HEK293 (cell line): ENCODE results near the gene NEFH.

Experiments
- CTCF ChIA-PET: fragments of 350-600 bp; formaldehyde crosslinking; extraction: SDS; loops from one replicate; lab custom pipeline; 2021; ENCODE audit warnings: antibody characterized with exemption; lab: Yijun Ruan, JAX
- POLR2A ChIA-PET: fragments of 300-600 bp; formaldehyde crosslinking; extraction: SDS; loops from one replicate; lab custom pipeline; 2020; ENCODE audit warnings: antibody characterized with exemption, inconsistent platforms; lab: Yijun Ruan, JAX
- H3K27ac ChIP-seq: fragments of 200-500 bp; sonication (Bioruptor generic); 2 replicates; pipeline ENCODE4 v1.5.1; 2014; ENCODE audit warnings: low read depth, low read length, control low read depth, inconsistent platforms; ENCODE audit errors: extremely low read depth
- H3K36me3 ChIP-seq, 2 experiments: fragments of 200-500 bp in 1 of 2; sonication (Bioruptor generic) in 1 of 2; 1 replicate in 1 of 2; 2 replicates in 1 of 2; pipeline ENCODE4 v1.5.1; 2014 to 2017; ENCODE audit warnings: inconsistent platforms in 2 of 2, low read length in 2 of 2; ENCODE audit not compliant: control insufficient read depth in 2 of 2, insufficient read depth in 1 of 2
- H3K4me1 ChIP-seq: fragments of 200-500 bp; sonication (Bioruptor generic); 2 replicates; pipeline ENCODE4 v1.5.1; 2014; ENCODE audit warnings: mild to moderate bottlenecking, low read length, inconsistent platforms; ENCODE audit not compliant: control insufficient read depth, insufficient read depth
- H3K4me3 ChIP-seq: 2 replicates; pipeline ENCODE4 v1.5.1; 2011; ENCODE audit warnings: low read depth, mild to moderate bottlenecking, control low read depth, low read length, moderate library complexity
- H3K9me3 ChIP-seq: fragments of 200-500 bp; sonication (Bioruptor generic); 2 replicates; pipeline ENCODE4 v1.5.1; 2014; ENCODE audit warnings: low read depth, low read length, inconsistent platforms; ENCODE audit not compliant: control insufficient read depth, insufficient read depth
- MZF1 ChIP-seq: fragments of 450-650 bp; formaldehyde crosslinking; IDR thresholded peaks from 2 replicates; pipeline ENCODE4 v1.5.1; 2017; ENCODE audit warnings: missing biosample characterization, missing genetic modification characterization, borderline replicate concordance
- PRDM4 ChIP-seq: fragments of 450-650 bp; formaldehyde crosslinking; IDR thresholded peaks from 2 replicates; pipeline ENCODE4 v1.5.1; 2017; ENCODE audit warnings: missing biosample characterization, missing genetic modification characterization
- ZBTB49 ChIP-seq: fragments of 450-650 bp; formaldehyde crosslinking; IDR thresholded peaks from 2 replicates; pipeline ENCODE4 v1.5.1; 2016; ENCODE audit warnings: missing biosample characterization, missing genetic modification characterization, low read depth
- ZNF112 ChIP-seq: fragments of 450-650 bp; formaldehyde crosslinking; IDR thresholded peaks from 2 replicates; pipeline ENCODE4 v1.5.0; 2017; ENCODE audit warnings: missing biosample characterization, missing genetic modification characterization
- ZNF132 ChIP-seq: fragments of 450-650 bp; formaldehyde crosslinking; IDR thresholded peaks from 2 replicates; pipeline ENCODE4 v1.5.1; 2017; ENCODE audit warnings: missing biosample characterization, missing genetic modification characterization, borderline replicate concordance
- ZNF138 ChIP-seq: fragments of 450-650 bp; formaldehyde crosslinking; IDR thresholded peaks from 2 replicates; pipeline ENCODE4 v1.5.1; 2016; ENCODE audit warnings: missing biosample characterization, missing genetic modification characterization, borderline replicate concordance
- ZNF202 ChIP-seq: fragments of 450-650 bp; formaldehyde crosslinking; IDR thresholded peaks from 2 replicates; pipeline ENCODE4 v1.5.1; 2016; ENCODE audit warnings: missing biosample characterization, missing genetic modification characterization, borderline replicate concordance
- ZNF292 ChIP-seq: fragments of 450-650 bp; formaldehyde crosslinking; IDR thresholded peaks from 2 replicates; pipeline ENCODE4 v1.5.1; 2016; ENCODE audit warnings: low read depth, missing biosample characterization, missing genetic modification characterization, borderline replicate concordance
- ZNF354C ChIP-seq: fragments of 450-650 bp; formaldehyde crosslinking; IDR thresholded peaks from 2 replicates; pipeline ENCODE4 v1.5.1; 2016; ENCODE audit warnings: missing biosample characterization, missing genetic modification characterization, low read depth, borderline replicate concordance
- ZNF518A ChIP-seq: fragments of 450-650 bp; formaldehyde crosslinking; conservative IDR thresholded peaks from 2 replicates; pipeline ENCODE4 v1.5.1; 2016; ENCODE audit warnings: low read depth, missing biosample characterization, missing genetic modification characterization
- ZNF596 ChIP-seq: fragments of 450-650 bp; IDR thresholded peaks from 2 replicates; pipeline ENCODE4 v1.5.0; 2018; ENCODE audit warnings: missing biosample characterization, mild to moderate bottlenecking, missing genetic modification characterization, moderate library complexity
- ZNF626 ChIP-seq: fragments of 450-650 bp; sonication (Bioruptor Pico); formaldehyde crosslinking; IDR thresholded peaks from 2 replicates; pipeline ENCODE4 v1.5.1; 2018; ENCODE audit warnings: missing biosample characterization, missing genetic modification characterization, inconsistent platforms
- ZNF747 ChIP-seq: fragments of 450-650 bp; formaldehyde crosslinking; IDR thresholded peaks from 2 replicates; pipeline ENCODE4 v1.5.1; 2016; ENCODE audit warnings: missing biosample characterization, missing genetic modification characterization
- ZSCAN4 ChIP-seq: fragments of 450-650 bp; formaldehyde crosslinking; IDR thresholded peaks from 2 replicates; pipeline ENCODE4 v1.5.1; 2017; ENCODE audit warnings: missing biosample characterization, missing genetic modification characterization

NEFH gene

GRCh38 chr22:29442976-29443375 is 37.0 kb upstream of the NEFH start:
- CTCF ChIA-PET: no interaction called here
- TF ChIP-seq PRDM4 (tag by site-specific recombination): peak; percentile 65; the same call in 1 of the 2 replicates
- no peak for TF ChIP-seq ZNF354C (tag by site-specific recombination)
- TF ChIP-seq, all 188 proteins: peak for 1
- H3K36me3 ChIP-seq: no peaks in the 10 kb centered on the region
- no peaks in the 10 kb centered on the region for H3K4me1 ChIP-seq
- H3K27ac ChIP-seq: no peak overlapping the region
- H3K4me3 ChIP-seq: no peak overlapping the region
- POLR2A ChIA-PET: interaction anchor here (0.7 kb wide), 1 partner anchor 306 kb away, joined by 3 read pairs; no protein-coding TSS in a partner anchor
- no peaks in the 10 kb centered on the region for H3K9me3 ChIP-seq

- CTCF ChIA-PET: no interaction called here
- H3K36me3 ChIP-seq: no peaks in the 10 kb centered on the region
- no peak for TF ChIP-seq ZBTB49
- TF ChIP-seq ZNF202 (tag by site-specific recombination): no peak
- no peak for TF ChIP-seq ZNF138 (tag by site-specific recombination)
- no peak for TF ChIP-seq ZNF747 (tag by site-specific recombination)
- no peak for TF ChIP-seq ZNF112 (tag by site-specific recombination)
- no peak for TF ChIP-seq ZNF518A (tag by site-specific recombination)
- TF ChIP-seq ZNF596 (tag by site-specific recombination): no peak
- no peak for TF ChIP-seq ZNF292 (tag by site-specific recombination)
- TF ChIP-seq ZSCAN4: no peak
- TF ChIP-seq ZNF132 (tag by site-specific recombination): no peak
- no peak for TF ChIP-seq MZF1 (tag by site-specific recombination)
- TF ChIP-seq ZNF626 (tag by site-specific recombination): no peak
- no peaks in the 10 kb centered on the region for H3K4me1 ChIP-seq
- no peaks in the 10 kb centered on the region for H3K9me3 ChIP-seq
- no peak overlapping the region for H3K4me3 ChIP-seq
- H3K27ac ChIP-seq: no peak overlapping the region
- POLR2A ChIA-PET: interaction anchor here (0.7 kb wide), 1 partner anchor 305 kb away, joined by 3 read pairs; no protein-coding TSS in a partner anchor
Measured at GRCh38 chr22:29443452-29443851, 36.6 kb upstream of the NEFH start.
